Thoracic aorta (tissue), 2 donors: ENCODE measurements around the gene SEMA4G. TPM values are rescaled to one million over a fixed set of nuclear protein-coding genes. Genes with fewer than 3 reads are reported as not detected.

Experiments used
- ATAC-seq: fragments of 150-250 bp; one replicate; pipeline ENCODE4 v1.8.0; 2017; ENCODE audit warnings: low read depth; ENCODE audit not compliant: insufficient number of reproducible peaks, low FRiP score
- DNase-seq: peaks from one replicate; pipeline ENCODE4 v3.0.0-alpha.2; 2020; ENCODE audit warnings: low spot score
- H3K27ac ChIP-seq, 2 donors: fragments of 200-600 bp; sonication (generic); 1 replicate in 1 of 2; 2 replicates in 1 of 2; pipeline ENCODE4 v1.5.1; 2016; ENCODE audit warnings: mild to moderate bottlenecking in 2 of 2, moderate library complexity in 2 of 2
- H3K27me3 ChIP-seq: fragments of 200-600 bp; sonication (generic); replicated peaks from 2 replicates; pipeline ENCODE4 v1.6.0; 2016; ENCODE audit warnings: mild to moderate bottlenecking; ENCODE audit not compliant: insufficient read depth
- H3K36me3 ChIP-seq: fragments of 200-600 bp; sonication (generic); one replicate; pipeline ENCODE4 v1.5.1; 2016
- H3K4me1 ChIP-seq, 2 donors: fragments of 200-600 bp; sonication (generic); 1 replicate in 1 of 2; 2 replicates in 1 of 2; pipeline versions ENCODE4 v1.5.1 to v1.6.0; 2016; ENCODE audit warnings: low read depth in 2 of 2, mild to moderate bottlenecking in 1 of 2; ENCODE audit not compliant: control insufficient read depth in 1 of 2
- H3K4me3 ChIP-seq: fragments of 200-600 bp; sonication (generic); 2 replicates; pipeline ENCODE4 v1.5.1; 2016; ENCODE audit warnings: mild to moderate bottlenecking
- H3K9me3 ChIP-seq: fragments of 200-600 bp; sonication (generic); 2 replicates; pipeline ENCODE4 v1.5.1; 2016
- CTCF ChIP-seq: fragments of 200-600 bp; sonication (generic); IDR thresholded peaks from one replicate; pipeline ENCODE4 v1.5.1; 2019; ENCODE audit warnings: antibody characterized with exemption
- total RNA-seq, 2 donors: library from RNA; depleted of rRNA; stranded (reverse); fragments of >200 nt; gene quantifications; one replicate each; pipeline versions ENCODE4 v1.1.0 to v1.2.3, GENCODE V29; 2016

SEMA4G gene
- total RNA-seq, 2 donors from 2014 or later, result 3.5 to 4.3 TPM

- no peak for DNase-seq
- peaks cover 5% of the 10 kb centered on the region for H3K36me3 ChIP-seq
Observed at GRCh38 chr10:100965820-100966219, 3.5 kb upstream of the SEMA4G start.

GRCh38 chr10:100966887-100967286 lies 2.4 kb upstream of the SEMA4G start:
- H3K4me3 ChIP-seq, result no peak overlapping the region

More at GRCh38 chr10:100965820-100966219, 3.5 kb upstream of the SEMA4G start:
- Histone ChIP-seq H3K27me3 (no peaks in the 10 kb centered on the region), H3K4me1 (peaks cover 8 to 15% of the 10 kb centered on the region in 2 donors), H3K4me3 (no peak overlapping the region), H3K9me3 (no peaks in the 10 kb centered on the region), H3K27ac (no peak overlapping the region)
- ATAC-seq, result no peak
- TF ChIP-seq CTCF, result no peak

GRCh38 chr10:100967332-100967731 lies 2.0 kb upstream of the SEMA4G start:
- H3K27ac ChIP-seq, result no peak overlapping the region
- ATAC-seq (no peak), DNase-seq (no peak)
- H3K4me1 ChIP-seq, result peaks cover 8 to 15% of the 10 kb centered on the region in 2 donors
- no peaks in the 10 kb centered on the region for H3K36me3 ChIP-seq
- no peak for TF ChIP-seq CTCF
- H3K4me3 ChIP-seq, result no peak overlapping the region
- no peaks in the 10 kb centered on the region for H3K9me3 ChIP-seq
- H3K27me3 ChIP-seq, result no peaks in the 10 kb centered on the region

More at GRCh38 chr10:100966887-100967286, 2.4 kb upstream of the SEMA4G start:
- DNase-seq, result no peak
- Histone ChIP-seq H3K36me3 (peaks cover 1% of the 10 kb centered on the region), H3K27me3 (no peaks in the 10 kb centered on the region), H3K4me1 (peaks cover 8 to 15% of the 10 kb centered on the region in 2 donors), H3K9me3 (no peaks in the 10 kb centered on the region), H3K27ac (no peak overlapping the region)
- TF ChIP-seq CTCF, result no peak
- no peak for ATAC-seq

- no peak for ATAC-seq
- H3K36me3 ChIP-seq, result no peaks in the 10 kb centered on the region
- no peak for DNase-seq
- H3K27me3 ChIP-seq, result no peaks in the 10 kb centered on the region
- H3K9me3 ChIP-seq, result no peaks in the 10 kb centered on the region
- peaks cover 8 to 15% of the 10 kb centered on the region in 2 donors for H3K4me1 ChIP-seq
- no peak overlapping the region for H3K27ac ChIP-seq
- TF ChIP-seq CTCF, result no peak
- H3K4me3 ChIP-seq, result no peak overlapping the region
Observed at GRCh38 chr10:100968062-100968736, 1.1 kb upstream of the SEMA4G start.

- Histone ChIP-seq H3K27ac (no peak overlapping the region), H3K9me3 (no peaks in the 10 kb centered on the region), H3K27me3 (no peaks in the 10 kb centered on the region), H3K4me1 (peaks cover 8 to 15% of the 10 kb centered on the region in 2 donors), H3K36me3 (no peaks in the 10 kb centered on the region), H3K4me3 (peak overlapping the region; percentile 81)
- ATAC-seq, result no peak
- TF ChIP-seq CTCF, result no peak
- no peak for DNase-seq
Observed at GRCh38 chr10:100968863-100969186, 479 bp upstream of the SEMA4G start.
